HepG2 (cell line): ENCODE measurements around the gene HS3ST5. TPM values are rescaled to one million over a fixed set of nuclear protein-coding genes. Genes with fewer than 3 reads are reported as not detected.

Experiments
- AGO2 ChIP-seq: fragments of 200-400 bp; formaldehyde crosslinking; optimal IDR thresholded peaks from 2 replicates; pipeline ENCODE3; 2017; ENCODE audit warnings: mild to moderate bottlenecking, low read depth, low read length, moderate library complexity
- ATM ChIP-seq: fragments of 450-650 bp; IDR thresholded peaks from 2 replicates; pipeline ENCODE4 v1.7.1; 2017; ENCODE audit warnings: mild to moderate bottlenecking, borderline replicate concordance
- BATF2 ChIP-seq: sonication (generic); formaldehyde crosslinking; IDR thresholded peaks from 2 replicates; pipeline ENCODE4 v1.8.0; 2022; ENCODE audit warnings: mild to moderate bottlenecking, missing genetic modification reagents, moderate library complexity
- ELF1 ChIP-seq: sonication (generic); formaldehyde crosslinking; IDR thresholded peaks from 2 replicates; pipeline ENCODE4 v1.4.0; 2020; ENCODE audit warnings: missing genetic modification reagents
- EP300 ChIP-seq, 3 experiments: sonication (generic) in 1 of 3; formaldehyde crosslinking in 1 of 3; IDR thresholded peaks; 2 replicates each; pipeline versions ENCODE4 v1.5.1 to v1.6.1; 2011 to 2020; ENCODE audit warnings: low read depth in 2 of 3, low read length in 2 of 3, borderline replicate concordance in 1 of 3, improper control_type of control experiment in 1 of 3, mild to moderate bottlenecking in 1 of 3, missing genetic modification reagents in 1 of 3, moderate library complexity in 1 of 3
- KLF12 ChIP-seq: sonication (generic); formaldehyde crosslinking; IDR thresholded peaks from 2 replicates; pipeline ENCODE4 v1.4.0; 2020; ENCODE audit warnings: missing genetic modification reagents, borderline replicate concordance
- MAFF ChIP-seq: IDR thresholded peaks from 2 replicates; pipeline ENCODE4 v1.6.1; 2011; ENCODE audit warnings: low read depth, low read length, improper control_type of control experiment
- MBD4 ChIP-seq: IDR thresholded peaks from 2 replicates; pipeline ENCODE4 v1.6.1; 2012; ENCODE audit warnings: low read length, inconsistent platforms, borderline replicate concordance
- MEIS2 ChIP-seq: sonication (generic); formaldehyde crosslinking; IDR thresholded peaks from 2 replicates; pipeline ENCODE4 v1.9.0; 2021; ENCODE audit warnings: mild to moderate bottlenecking, missing genetic modification reagents
- NFYC ChIP-seq: IDR thresholded peaks from 2 replicates; pipeline ENCODE4 v1.6.1; 2016; ENCODE audit warnings: missing genetic modification reagents, missing compliant biosample characterization
- POGZ ChIP-seq: sonication (generic); formaldehyde crosslinking; IDR thresholded peaks from 2 replicates; pipeline ENCODE4 v1.4.0; 2020; ENCODE audit warnings: mild to moderate bottlenecking, missing genetic modification reagents
- RXRB ChIP-seq: IDR thresholded peaks from 2 replicates; pipeline ENCODE4 v1.6.1; 2016; ENCODE audit warnings: borderline replicate concordance, missing genetic modification reagents, missing compliant biosample characterization
- STAG1 ChIP-seq: sonication (generic); formaldehyde crosslinking; IDR thresholded peaks from 2 replicates; pipeline ENCODE4 v1.4.0; 2020; ENCODE audit warnings: missing genetic modification reagents
- TBL1XR1 ChIP-seq: fragments of 150-350 bp; IDR thresholded peaks from 2 replicates; pipeline ENCODE4 v1.6.1; 2014; ENCODE audit warnings: borderline replicate concordance, low read length; ENCODE audit not compliant: partially characterized antibody
- WIZ ChIP-seq: sonication (generic); formaldehyde crosslinking; IDR thresholded peaks from 2 replicates; pipeline ENCODE4 v1.5.1; 2020; ENCODE audit warnings: mild to moderate bottlenecking, missing genetic modification reagents
- ZNF318 ChIP-seq: sonication (generic); formaldehyde crosslinking; IDR thresholded peaks from 2 replicates; pipeline ENCODE4 v1.4.0; 2020; ENCODE audit warnings: mild to moderate bottlenecking, missing genetic modification reagents
- ZNF558 ChIP-seq: sonication (generic); formaldehyde crosslinking; IDR thresholded peaks from 2 replicates; pipeline ENCODE4 v1.9.0; 2022; ENCODE audit warnings: mild to moderate bottlenecking, missing genetic modification reagents, borderline replicate concordance
- ZNF761 ChIP-seq: sonication (generic); formaldehyde crosslinking; conservative IDR thresholded peaks from 2 replicates; pipeline ENCODE4 v1.4.0; 2020; ENCODE audit warnings: mild to moderate bottlenecking, missing genetic modification reagents
- ZNF768 ChIP-seq: sonication (generic); formaldehyde crosslinking; IDR thresholded peaks from 2 replicates; pipeline ENCODE4 v1.4.0; 2020; ENCODE audit warnings: missing genetic modification reagents
- ZNF775 ChIP-seq: sonication (generic); formaldehyde crosslinking; IDR thresholded peaks from 2 replicates; pipeline ENCODE4 v1.4.0; 2020; ENCODE audit warnings: missing genetic modification reagents, mild to moderate bottlenecking, moderate library complexity, borderline replicate concordance
- ZNF782 ChIP-seq: sonication (generic); formaldehyde crosslinking; IDR thresholded peaks from 2 replicates; pipeline ENCODE4 v1.4.0; 2020; ENCODE audit warnings: missing genetic modification reagents, mild to moderate bottlenecking, borderline replicate concordance
- ZSCAN21 ChIP-seq: sonication (generic); formaldehyde crosslinking; IDR thresholded peaks from 2 replicates; pipeline ENCODE4 v1.8.0; 2022; ENCODE audit warnings: mild to moderate bottlenecking, missing genetic modification reagents, moderate library complexity, borderline replicate concordance
- ZSCAN29 ChIP-seq: sonication (generic); formaldehyde crosslinking; conservative IDR thresholded peaks from 2 replicates; pipeline ENCODE4 v1.4.0; 2020; ENCODE audit warnings: mild to moderate bottlenecking, missing genetic modification reagents
- polyA plus RNA-seq, 8 experiments: library from polyadenylated mRNA; depleted of rRNA in 3 of 8; stranded (reverse) in 7 of 8; unstranded in 1 of 8; fragments of >200 nt; fragmentation: Illumina TruSeq in 4 of 8; extraction: Trizol in 4 of 8; gene quantifications; 2 replicates each; pipeline versions ENCODE4 v1.2.1 to v1.2.3, GENCODE V29; 2011 to 2016; ENCODE audit warnings: low read depth in 4 of 8, missing spikeins in 1 of 8, mixed read lengths in 1 of 8; ENCODE audit not compliant: insufficient read depth in 1 of 8
- total RNA-seq, 5 experiments: library from RNA; depleted of rRNA; stranded (reverse); fragments of >200 nt; fragmentation: Illumina TruSeq; extraction: Trizol; gene quantifications; 2 replicates each; pipeline ENCODE4 v1.2.3, GENCODE V29; 2016; ENCODE audit warnings: low read depth in 1 of 5

The HS3ST5 gene
- total and polyA plus RNA-seq, 2 of the 13 experiments (the other 11 are each of a cell fraction or from before 2014, with no cell fraction given): 1.1 to 1.6 TPM

DNA sequence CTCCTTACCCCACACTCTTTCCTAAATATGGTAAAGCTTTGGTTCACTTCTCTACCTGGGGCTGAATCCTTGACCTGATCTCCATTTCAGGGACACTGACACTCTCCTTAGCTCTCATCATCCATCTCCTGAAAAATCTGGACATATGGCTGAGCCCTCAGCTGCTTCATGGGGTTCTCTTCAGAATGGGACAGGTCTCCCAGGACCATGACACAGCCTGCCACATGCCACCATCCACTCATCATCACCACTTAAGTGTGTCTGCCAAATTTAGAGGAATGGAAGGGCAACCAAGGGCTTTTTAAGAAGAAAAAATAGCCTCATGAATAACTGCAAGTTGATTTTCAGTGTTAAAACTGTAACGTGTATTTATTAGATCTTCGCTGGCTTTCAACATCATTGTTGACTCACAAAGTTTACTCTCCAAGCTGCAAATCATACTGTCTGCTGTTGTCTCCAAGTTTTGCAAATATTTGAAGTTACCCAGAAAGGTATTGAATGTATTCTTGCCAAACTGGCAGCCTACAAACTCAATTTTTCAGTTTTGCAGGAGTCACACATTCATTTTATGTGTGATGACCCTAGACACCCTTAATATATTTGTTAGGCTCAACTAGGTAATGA is 41.1 kb downstream of the HS3ST5 start (continued):
- no peak for TF ChIP-seq ZNF558 (CRISPR knock-in tag)
- no peak for TF ChIP-seq STAG1 (CRISPR knock-in tag)
- no peak for TF ChIP-seq MAFF
- TF ChIP-seq MEIS2: no peak
- no peak for TF ChIP-seq ZNF761 (CRISPR knock-in tag)
- TF ChIP-seq EP300 (IDR thresholded peaks at IDR 0.05; ENCODE audit: low read depth in 2 of 2, low read length in 2 of 2): peak in 1 of 2 experiments; percentile 82; a peak in 2 of 4 replicates
- TF ChIP-seq EP300 (CRISPR knock-in tag; IDR thresholded peaks at IDR 0.05; ENCODE audit: borderline replicate concordance): peak; percentile 45; the same call in 1 of the 2 replicates
- no peak for TF ChIP-seq NFYC (CRISPR knock-in tag)
- no peak for TF ChIP-seq WIZ (CRISPR knock-in tag)
- TF ChIP-seq ZNF768 (CRISPR knock-in tag): no peak
- no peak for TF ChIP-seq MBD4
- no peak for TF ChIP-seq ZSCAN21 (CRISPR knock-in tag)
- TF ChIP-seq ZNF318 (CRISPR knock-in tag): no peak
- no peak for TF ChIP-seq ATM
- TF ChIP-seq AGO2: no peak
- no peak for TF ChIP-seq TBL1XR1
- peak; percentile 42; the same call in 1 of the 2 replicates for TF ChIP-seq RXRB (CRISPR knock-in tag)
- TF ChIP-seq ZNF775: no peak
- TF ChIP-seq ZNF782 (CRISPR knock-in tag): no peak
- TF ChIP-seq ZSCAN29: no peak
- TF ChIP-seq KLF12 (CRISPR knock-in tag): no peak
- TF ChIP-seq POGZ (CRISPR knock-in tag): peak; percentile 31; the same call in 1 of the 2 replicates
- no peak for TF ChIP-seq BATF2
- no peak for TF ChIP-seq ELF1 (CRISPR knock-in tag)
